Measurements from ENCODE around the gene OVOL1. TPM values are rescaled to one million over a fixed set of nuclear protein-coding genes. Genes with fewer than 3 reads are reported as not detected.

Gene OVOL1
- total RNA-seq, 4 donors from 2014 or later = 14.9 to 33.2 (median 29.8) TPM

DNA sequence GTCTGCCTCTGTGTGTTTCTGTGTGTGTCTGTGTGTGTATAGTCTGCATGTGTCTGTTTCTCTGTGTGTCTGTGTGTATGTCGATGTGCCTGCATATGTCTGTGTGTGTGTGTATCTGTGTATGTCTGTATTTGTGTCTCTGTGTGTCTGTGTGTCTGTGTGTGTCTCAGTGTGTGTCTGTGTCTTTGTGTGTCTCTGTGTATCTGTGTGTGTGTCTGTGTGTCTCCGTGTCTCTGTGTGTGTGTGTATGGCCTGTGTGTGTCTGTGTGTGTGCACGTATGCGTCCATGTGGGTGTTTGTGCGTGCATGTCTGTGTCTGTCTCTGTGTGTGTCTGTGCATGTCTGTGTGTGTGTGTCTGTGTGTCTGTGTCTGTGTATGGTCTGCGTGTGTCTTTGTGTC, 47.3 kb downstream of the OVOL1 start:
- Histone ChIP-seq H3K9me3 (no peaks in the 10 kb centered on the region), H3K4me1 (peaks cover 0 to 7% (median 3%) of the 10 kb centered on the region in 4 donors), H3K36me3 (no peaks in the 10 kb centered on the region), H3K4me3 (peak overlapping the region; percentile 42 to 60 (median 58)), H3K27me3 (no peaks in the 10 kb centered on the region), H3K27ac (peak overlapping the region in 1 of 4 donors; percentile 72)
- no peak for TF ChIP-seq POLR2A (IDR thresholded peaks at IDR 0.05)
- TF ChIP-seq, protein P1, sequence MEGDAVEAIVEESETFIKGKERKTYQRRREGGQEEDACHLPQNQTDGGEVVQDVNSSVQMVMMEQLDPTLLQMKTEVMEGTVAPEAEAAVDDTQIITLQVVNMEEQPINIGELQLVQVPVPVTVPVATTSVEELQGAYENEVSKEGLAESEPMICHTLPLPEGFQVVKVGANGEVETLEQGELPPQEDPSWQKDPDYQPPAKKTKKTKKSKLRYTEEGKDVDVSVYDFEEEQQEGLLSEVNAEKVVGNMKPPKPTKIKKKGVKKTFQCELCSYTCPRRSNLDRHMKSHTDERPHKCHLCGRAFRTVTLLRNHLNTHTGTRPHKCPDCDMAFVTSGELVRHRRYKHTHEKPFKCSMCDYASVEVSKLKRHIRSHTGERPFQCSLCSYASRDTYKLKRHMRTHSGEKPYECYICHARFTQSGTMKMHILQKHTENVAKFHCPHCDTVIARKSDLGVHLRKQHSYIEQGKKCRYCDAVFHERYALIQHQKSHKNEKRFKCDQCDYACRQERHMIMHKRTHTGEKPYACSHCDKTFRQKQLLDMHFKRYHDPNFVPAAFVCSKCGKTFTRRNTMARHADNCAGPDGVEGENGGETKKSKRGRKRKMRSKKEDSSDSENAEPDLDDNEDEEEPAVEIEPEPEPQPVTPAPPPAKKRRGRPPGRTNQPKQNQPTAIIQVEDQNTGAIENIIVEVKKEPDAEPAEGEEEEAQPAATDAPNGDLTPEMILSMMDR (IDR thresholded peaks at IDR 0.05) = no peak
- no peak for DNase-seq

DNA sequence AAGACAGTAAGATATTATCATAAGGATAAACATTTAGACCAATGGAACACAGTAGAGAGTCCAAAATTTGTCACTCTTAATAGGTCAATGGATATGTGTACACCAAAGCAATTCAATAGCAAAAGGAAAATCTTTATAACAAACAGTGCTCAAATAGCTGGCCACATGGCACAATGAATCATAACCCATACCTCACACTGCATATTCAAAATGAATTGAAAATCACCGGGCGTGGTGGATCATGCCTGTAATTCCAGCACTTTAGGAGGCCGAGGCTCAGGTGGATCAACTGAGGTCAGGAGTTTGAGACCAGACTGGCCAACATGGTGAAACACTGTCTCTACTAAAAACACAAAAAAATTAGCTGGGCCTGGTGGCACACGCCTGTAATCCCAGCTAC, 55.3 kb downstream of the OVOL1 start:
- DNase-seq = peak in 1 of 3 donors; percentile 41
- no peak for TF ChIP-seq POLR2A (IDR thresholded peaks at IDR 0.05)
- TF ChIP-seq, protein P1 (IDR thresholded peaks at IDR 0.05) = no peak
- H3K27ac ChIP-seq = no peak overlapping the region

DNA sequence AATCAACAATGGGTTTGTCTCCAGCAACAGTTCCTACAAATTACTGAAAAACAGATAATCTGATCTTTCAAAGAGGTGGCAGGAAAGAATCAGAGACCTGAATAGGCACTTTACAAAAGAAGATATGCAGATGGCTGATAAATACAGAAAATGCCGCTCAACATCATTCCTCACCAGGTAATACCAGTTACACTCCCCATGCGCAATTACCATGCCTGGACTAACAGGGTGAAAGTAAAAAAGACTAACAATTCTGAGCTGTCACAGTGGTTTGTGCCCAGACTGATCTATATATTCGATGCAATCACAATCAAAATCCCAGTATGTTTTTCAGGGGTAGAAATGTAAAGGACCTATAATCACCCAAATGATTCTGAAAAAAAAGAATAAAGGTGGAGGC, 56.9 kb downstream of the OVOL1 start:
- Histone ChIP-seq H3K27me3 (no peaks in the 10 kb centered on the region), H3K27ac (peak overlapping the region in 3 of 4 donors; percentile 19 to 78 (median 62)), H3K4me1 (peaks cover 0 to 14% (median 0%) of the 10 kb centered on the region in 4 donors), H3K4me3 (no peak overlapping the region), H3K9me3 (no peaks in the 10 kb centered on the region), H3K36me3 (no peaks in the 10 kb centered on the region)
- no peak for DNase-seq
- no peak for TF ChIP-seq POLR2A (IDR thresholded peaks at IDR 0.05)
- TF ChIP-seq, protein P1 (IDR thresholded peaks at IDR 0.05) = no peak

More for the DNA sequence above, 55.3 kb downstream of the OVOL1 start:
- H3K36me3 ChIP-seq = no peaks in the 10 kb centered on the region
- peaks cover 0 to 14% (median 0%) of the 10 kb centered on the region in 4 donors for H3K4me1 ChIP-seq
- no peaks in the 10 kb centered on the region for H3K9me3 ChIP-seq
- no peak overlapping the region for H3K4me3 ChIP-seq
- H3K27me3 ChIP-seq = no peaks in the 10 kb centered on the region

DNA sequence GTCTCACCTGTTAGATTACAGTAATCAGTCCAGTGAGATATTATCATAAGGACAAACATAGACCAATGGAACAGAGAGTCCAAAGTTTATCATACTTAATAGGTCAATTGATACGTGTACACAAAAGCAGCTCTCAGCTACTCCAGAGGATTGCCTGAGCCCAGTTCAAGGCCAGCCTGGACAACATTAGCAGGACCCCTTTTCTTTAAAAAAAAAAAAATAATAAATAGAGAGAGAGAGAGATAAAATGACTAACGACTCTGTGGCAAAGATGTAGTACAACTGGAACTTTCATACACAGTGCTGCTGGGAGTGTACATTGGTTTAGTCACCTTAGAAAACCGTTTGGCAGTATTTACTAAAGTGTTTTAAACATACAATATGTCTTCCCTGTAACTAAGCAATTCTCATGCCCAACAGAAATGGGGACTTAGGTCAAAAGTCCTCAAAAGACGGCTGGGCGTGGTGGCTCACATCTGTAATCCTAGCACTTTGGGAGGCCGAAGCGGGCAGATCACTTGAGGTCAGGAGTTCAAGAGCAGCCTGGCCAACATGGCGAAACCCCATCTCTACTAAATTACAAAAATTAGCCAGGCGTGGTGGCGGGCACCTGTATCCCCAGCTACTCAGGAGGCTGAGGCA, 57.5 kb downstream of the OVOL1 start:
- peaks cover 0 to 14% (median 0%) of the 10 kb centered on the region in 4 donors for H3K4me1 ChIP-seq
- peak overlapping the region in 2 of 4 donors; percentile 71 to 78 for H3K27ac ChIP-seq
- no peaks in the 10 kb centered on the region for H3K36me3 ChIP-seq
- no peaks in the 10 kb centered on the region for H3K9me3 ChIP-seq
- no peak for TF ChIP-seq POLR2A (IDR thresholded peaks at IDR 0.05)
- TF ChIP-seq, protein P1 (IDR thresholded peaks at IDR 0.05) = no peak
- no peak overlapping the region for H3K4me3 ChIP-seq
- peak in 2 of 3 donors; percentile 51 to 57 for DNase-seq
- H3K27me3 ChIP-seq = no peaks in the 10 kb centered on the region

Other genes with a start within 250 kb of the OVOL1 start
- gene LTBP3, start 228.7 kb upstream of the OVOL1 start, total RNA-seq = 100 to 1,000 TPM in 1 of 4 donors, 10 to 100 TPM in 3; 42.0 to 150 (median 88.3) TPM
- 10 to 100 TPM; 16.5 to 25.7 (median 25.4) TPM for gene ZNRD2, start 216.6 kb upstream of the OVOL1 start, total RNA-seq
- gene FAM89B, start 214.5 kb upstream of the OVOL1 start, total RNA-seq = 10 to 100 TPM; 30.8 to 44.6 (median 32.4) TPM
- 100 to 1,000 TPM in 3 of 4 donors, 10 to 100 TPM in 1; 65.2 to 163 (median 121) TPM for gene EHBP1L1, start 211.0 kb upstream of the OVOL1 start, total RNA-seq
- gene KCNK7, start 191.3 kb upstream of the OVOL1 start, total RNA-seq = 1 to 10 TPM in 3 of 4 donors, not detected in 1; 1.5 to 3.5 (median 2.5) TPM
- gene MAP3K11, start 172.8 kb upstream of the OVOL1 start, total RNA-seq = 100 to 1,000 TPM; 106 to 209 (median 150) TPM
- gene PCNX3, start 171.3 kb upstream of the OVOL1 start, total RNA-seq = 100 to 1,000 TPM in 1 of 4 donors, 10 to 100 TPM in 3; 60.2 to 106 (median 81.3) TPM
- 10 to 100 TPM; 18.0 to 48.7 (median 24.7) TPM for gene SIPA1, start 149.0 kb upstream of the OVOL1 start, total RNA-seq
- 10 to 100 TPM; 46.6 to 86.9 (median 59.7) TPM for gene RELA, start 124.1 kb upstream of the OVOL1 start, total RNA-seq
- 100 to 1,000 TPM in 1 of 4 donors, 10 to 100 TPM in 3; 55.9 to 137 (median 80.3) TPM for gene KAT5, start 74.8 kb upstream of the OVOL1 start, total RNA-seq
- gene RNASEH2C, start 66.3 kb upstream of the OVOL1 start, total RNA-seq = 10 to 100 TPM; 27.2 to 98.2 (median 35.4) TPM
- gene AP5B1, start 6.1 kb upstream of the OVOL1 start, total RNA-seq = 10 to 100 TPM; 14.9 to 35.8 (median 35.0) TPM
- gene SNX32, start 46.9 kb downstream of the OVOL1 start, total RNA-seq = 1 to 10 TPM in 3 of 4 donors, not detected in 1; 1.7 to 6.7 (median 6.4) TPM
- gene CFL1, start 71.1 kb downstream of the OVOL1 start, total RNA-seq = 1,000 to 10,000 TPM in 3 of 4 donors, 100 to 1,000 TPM in 1; 961 to 2,313 (median 1,456) TPM
- 100 to 1,000 TPM in 1 of 4 donors, 10 to 100 TPM in 3; 68.3 to 101 (median 78.9) TPM for gene MUS81, start 73.4 kb downstream of the OVOL1 start, total RNA-seq
- gene EFEMP2, start 85.7 kb downstream of the OVOL1 start, total RNA-seq = 10 to 100 TPM in 3 of 4 donors, 1 to 10 TPM in 1; 4.4 to 75.1 (median 12.1) TPM
- 1 to 10 TPM in 2 of 4 donors, not detected in 2; 1.3 to 1.9 TPM for gene CTSW, start 92.8 kb downstream of the OVOL1 start, total RNA-seq
- gene FIBP, start 101.4 kb downstream of the OVOL1 start, total RNA-seq = 100 to 1,000 TPM; 100 to 173 (median 122) TPM
- 10 to 100 TPM in 1 of 4 donors, 1 to 10 TPM in 3; 3.5 to 12.4 (median 7.4) TPM for gene CCDC85B, start 103.6 kb downstream of the OVOL1 start, total RNA-seq
- 1 to 10 TPM in 3 of 4 donors, not detected in 1; 1.5 to 7.4 (median 1.7) TPM for gene FOSL1, start 113.3 kb downstream of the OVOL1 start, total RNA-seq
- gene C11orf68, start 132.0 kb downstream of the OVOL1 start, total RNA-seq = 10 to 100 TPM in 2 of 4 donors, 1 to 10 TPM in 2; 8.3 to 20.6 (median 12.1) TPM
- gene DRAP1, start 132.4 kb downstream of the OVOL1 start, total RNA-seq = 100 to 1,000 TPM in 1 of 4 donors, 10 to 100 TPM in 3; 32.6 to 112 (median 57.5) TPM
- gene TSGA10IP, start 158.4 kb downstream of the OVOL1 start, total RNA-seq = not detected
- gene SART1, start 174.7 kb downstream of the OVOL1 start, total RNA-seq = 10 to 100 TPM; 14.4 to 61.9 (median 26.4) TPM
- 10 to 100 TPM; 15.1 to 66.0 (median 23.7) TPM for gene EIF1AD, start 215.1 kb downstream of the OVOL1 start, total RNA-seq
- gene BANF1, start 215.4 kb downstream of the OVOL1 start, total RNA-seq = 10 to 100 TPM; 25.4 to 42.4 (median 27.7) TPM
- not detected for gene CST6, start 224.9 kb downstream of the OVOL1 start, total RNA-seq
- not detected for gene CATSPER1, start 239.4 kb downstream of the OVOL1 start, total RNA-seq

Measured in Peyer's patch (tissue), 4 donors.